MM.1S (cell line): ENCODE data around the gene COPS9.

Experiments used
- DNase-seq: peaks from one replicate; pipeline ENCODE4 v3.0.0-alpha.2; 2015
- H2AFZ ChIP-seq: fragments of 300-600 bp; sonication (generic); 2 replicates; pipeline ENCODE4 v1.6.0; 2016; ENCODE audit warnings: antibody characterized with exemption, low read length
- H3F3A ChIP-seq: fragments of 300-600 bp; sonication (generic); 2 replicates; pipeline ENCODE4 v1.6.1; 2016; ENCODE audit warnings: mild to moderate bottlenecking, antibody characterized with exemption, low read length, moderate library complexity, mixed read lengths; ENCODE audit not compliant: insufficient read depth
- H3K27ac ChIP-seq: fragments of 300-600 bp; sonication (generic); 2 replicates; pipeline ENCODE4 v1.5.1; 2016; ENCODE audit warnings: mild to moderate bottlenecking, low read length
- H3K27me3 ChIP-seq: fragments of 300-600 bp; sonication (generic); replicated peaks from 2 replicates; pipeline ENCODE4 v1.6.0; 2016; ENCODE audit warnings: low read length; ENCODE audit not compliant: insufficient read depth
- H3K36me3 ChIP-seq: fragments of 300-600 bp; sonication (generic); replicated peaks from 2 replicates; pipeline ENCODE4 v1.6.1; 2016; ENCODE audit warnings: mild to moderate bottlenecking, low read length, mixed read lengths; ENCODE audit not compliant: insufficient read depth
- H3K4me1 ChIP-seq: fragments of 300-600 bp; sonication (generic); 2 replicates; pipeline ENCODE4 v1.6.1; 2016; ENCODE audit warnings: low read length, mixed read lengths
- H3K4me2 ChIP-seq: fragments of 300-600 bp; sonication (generic); 2 replicates; pipeline ENCODE4 v1.6.0; 2016; ENCODE audit warnings: low read depth, low read length
- H3K4me3 ChIP-seq: fragments of 300-600 bp; sonication (generic); 2 replicates; pipeline ENCODE4 v1.5.1; 2016; ENCODE audit warnings: low read length, mixed read lengths
- H3K79me2 ChIP-seq: fragments of 300-600 bp; sonication (generic); 2 replicates; pipeline ENCODE4 v1.6.1; 2016; ENCODE audit warnings: mixed run types, low read length, mixed read lengths
- H3K9ac ChIP-seq: fragments of 300-600 bp; sonication (generic); 2 replicates; pipeline ENCODE4 v1.6.1; 2016; ENCODE audit warnings: low read length, mixed read lengths
- H3K9me2 ChIP-seq: fragments of 300-600 bp; sonication (generic); replicated peaks from 2 replicates; pipeline ENCODE4 v1.6.1; 2016; ENCODE audit warnings: mild to moderate bottlenecking, low read length, mixed read lengths; ENCODE audit not compliant: insufficient read depth
- H3K9me3 ChIP-seq: fragments of 300-600 bp; sonication (generic); replicated peaks from 2 replicates; pipeline ENCODE4 v1.6.1; 2016; ENCODE audit warnings: mild to moderate bottlenecking, low read length, mixed read lengths; ENCODE audit not compliant: insufficient read depth
- H4K20me1 ChIP-seq: fragments of 300-600 bp; sonication (generic); 2 replicates; pipeline ENCODE4 v1.6.1; 2016; ENCODE audit warnings: mild to moderate bottlenecking, low read length, moderate library complexity, mixed read lengths; ENCODE audit not compliant: insufficient read depth
- EZH2 ChIP-seq: fragments of 300-600 bp; sonication (generic); optimal IDR thresholded peaks from 2 replicates; pipeline ENCODE3; 2017; ENCODE audit warnings: low read depth, mild to moderate bottlenecking, antibody characterized with exemption, low read length, mixed read lengths
- EZH2phosphoT487 ChIP-seq: fragments of 300-600 bp; sonication (generic); IDR thresholded peaks from 2 replicates; pipeline ENCODE4 v1.6.1; 2018; ENCODE audit warnings: antibody characterized with exemption, low read length
- TF ChIP-seq, protein P1 (sequence below): fragments of 300-600 bp; sonication (generic); IDR thresholded peaks from 2 replicates; pipeline ENCODE4 v1.5.1; 2016; ENCODE audit warnings: antibody characterized with exemption, low read length, mixed read lengths

COPS9 gene

DNA sequence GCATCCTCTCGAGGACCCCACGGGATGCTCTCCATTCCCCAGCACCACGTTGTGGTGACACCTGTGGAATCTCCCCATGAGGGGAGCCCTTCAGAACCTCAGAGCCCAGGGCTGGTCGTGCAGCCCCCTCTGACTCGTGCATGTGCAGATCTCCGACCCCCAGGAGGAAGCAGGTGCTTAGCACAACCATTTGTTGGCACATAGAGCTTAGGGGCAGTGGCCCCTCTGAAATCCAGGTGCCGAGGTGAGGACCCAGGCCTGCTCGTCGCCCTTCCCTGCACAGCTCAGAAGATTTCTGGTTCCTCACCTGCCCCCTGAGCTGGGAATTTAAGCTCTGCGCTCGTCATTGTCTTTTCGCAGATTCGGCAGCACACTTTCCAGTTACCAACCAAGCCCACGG lies 5.6 kb upstream of the COPS9 start:
- Histone ChIP-seq H3K27ac (no peak overlapping the region), H3K36me3 (no peaks in the 10 kb centered on the region), H3K9ac (no peak overlapping the region), H3K9me3 (no peaks in the 10 kb centered on the region), H3K79me2 (no peaks in the 10 kb centered on the region), H3K9me2 (no peaks in the 10 kb centered on the region), H3F3A (no peaks in the 10 kb centered on the region), H3K27me3 (peaks cover 64% of the 10 kb centered on the region), H3K4me3 (no peak overlapping the region), H3K4me1 (no peaks in the 10 kb centered on the region), H2AFZ (no peak overlapping the region), H3K4me2 (no peak overlapping the region), H4K20me1 (no peaks in the 10 kb centered on the region)
- no peak for DNase-seq
- no peak for TF ChIP-seq EZH2
- no peak for TF ChIP-seq EZH2phosphoT487
- TF ChIP-seq, protein P1, sequence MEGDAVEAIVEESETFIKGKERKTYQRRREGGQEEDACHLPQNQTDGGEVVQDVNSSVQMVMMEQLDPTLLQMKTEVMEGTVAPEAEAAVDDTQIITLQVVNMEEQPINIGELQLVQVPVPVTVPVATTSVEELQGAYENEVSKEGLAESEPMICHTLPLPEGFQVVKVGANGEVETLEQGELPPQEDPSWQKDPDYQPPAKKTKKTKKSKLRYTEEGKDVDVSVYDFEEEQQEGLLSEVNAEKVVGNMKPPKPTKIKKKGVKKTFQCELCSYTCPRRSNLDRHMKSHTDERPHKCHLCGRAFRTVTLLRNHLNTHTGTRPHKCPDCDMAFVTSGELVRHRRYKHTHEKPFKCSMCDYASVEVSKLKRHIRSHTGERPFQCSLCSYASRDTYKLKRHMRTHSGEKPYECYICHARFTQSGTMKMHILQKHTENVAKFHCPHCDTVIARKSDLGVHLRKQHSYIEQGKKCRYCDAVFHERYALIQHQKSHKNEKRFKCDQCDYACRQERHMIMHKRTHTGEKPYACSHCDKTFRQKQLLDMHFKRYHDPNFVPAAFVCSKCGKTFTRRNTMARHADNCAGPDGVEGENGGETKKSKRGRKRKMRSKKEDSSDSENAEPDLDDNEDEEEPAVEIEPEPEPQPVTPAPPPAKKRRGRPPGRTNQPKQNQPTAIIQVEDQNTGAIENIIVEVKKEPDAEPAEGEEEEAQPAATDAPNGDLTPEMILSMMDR: no peak

DNA sequence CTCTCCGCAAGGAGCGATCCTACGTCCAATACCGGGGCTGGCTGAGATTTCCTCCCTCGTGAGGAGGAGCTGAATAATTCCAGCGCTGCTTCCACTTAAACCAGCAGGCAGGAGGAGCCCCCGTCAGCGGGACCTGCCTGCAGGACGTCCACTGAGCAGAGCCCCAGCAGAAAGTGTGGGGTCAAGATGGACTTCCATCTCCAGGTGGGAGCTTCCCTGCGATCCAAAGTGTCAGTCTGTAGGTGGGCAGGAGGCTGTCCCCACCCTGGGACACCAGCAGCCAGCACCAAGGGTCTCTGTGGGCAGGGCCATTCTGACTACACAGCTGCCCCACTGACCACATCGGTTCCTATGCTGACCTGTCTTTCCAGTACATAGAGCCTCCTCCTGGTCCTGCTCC lies 4.8 kb upstream of the COPS9 start:
- Histone ChIP-seq H3F3A (no peaks in the 10 kb centered on the region), H3K79me2 (no peaks in the 10 kb centered on the region), H3K4me1 (no peaks in the 10 kb centered on the region), H3K27ac (no peak overlapping the region), H3K9me3 (no peaks in the 10 kb centered on the region), H3K9me2 (no peaks in the 10 kb centered on the region), H3K4me2 (no peak overlapping the region), H3K9ac (no peak overlapping the region), H3K4me3 (no peak overlapping the region), H4K20me1 (no peaks in the 10 kb centered on the region), H2AFZ (no peak overlapping the region), H3K27me3 (peaks cover 60% of the 10 kb centered on the region), H3K36me3 (no peaks in the 10 kb centered on the region)
- no peak for DNase-seq
- TF ChIP-seq EZH2 (no peak), EZH2phosphoT487 (no peak)
- TF ChIP-seq, protein P1: no peak

DNA sequence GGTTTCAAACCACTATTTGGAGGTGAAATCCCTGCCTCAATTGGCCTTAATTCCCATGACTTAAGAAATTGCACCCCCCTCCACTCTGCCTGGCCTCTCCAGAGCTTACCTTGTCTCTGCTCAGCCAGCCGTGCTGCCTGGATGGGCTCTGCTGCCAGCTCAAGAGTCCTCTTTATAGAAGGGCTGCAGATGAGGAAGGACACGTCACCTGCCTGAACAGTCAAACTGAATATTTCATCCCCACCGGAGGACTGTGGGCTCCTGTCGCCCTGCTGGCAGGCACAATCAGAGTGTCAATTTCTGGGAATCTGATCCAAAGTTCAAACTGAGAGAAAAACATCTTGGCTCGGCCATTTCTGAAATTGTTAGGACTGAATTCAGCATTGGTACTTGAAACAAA lies 4.4 kb upstream of the COPS9 start, which contains the start of gene OTOS:
TSS of gene OTOS (minus strand) at position 148 of the 400 bp plus-strand sequence. CDS start 332 bp downstream, outside the sequence.
- no peaks in the 10 kb centered on the region for H3K36me3 ChIP-seq
- no peak for DNase-seq
- no peaks in the 10 kb centered on the region for H3K9me2 ChIP-seq
- no peak within 1 kb of the TSS for H3K4me3 ChIP-seq
- no peak within 1 kb of the TSS for H2AFZ ChIP-seq
- no peaks in the 10 kb centered on the region for H3K4me1 ChIP-seq
- H3K9ac ChIP-seq: no peak within 1 kb of the TSS
- no peak within 1 kb of the TSS for H3K4me2 ChIP-seq
- H3K27ac ChIP-seq: no peak within 1 kb of the TSS
- H3K27me3 ChIP-seq: peaks cover 56% of the 10 kb centered on the region
- TF ChIP-seq EZH2 (no peak), EZH2phosphoT487 (no peak)
- TF ChIP-seq, protein P1: no peak
- no peaks in the 10 kb centered on the region for H3K9me3 ChIP-seq
- H3F3A ChIP-seq: no peaks in the 10 kb centered on the region
- peaks cover 4% of the 10 kb centered on the region for H3K79me2 ChIP-seq
- no peaks in the 10 kb centered on the region for H4K20me1 ChIP-seq
